ENCODE data around the gene SLC25A47.
"Not testable (repeated sequence)": the region's sequence is repeated elsewhere in the genome, so short reads cannot be mapped to it uniquely, and the experiment has no call there.

Gene SLC25A47

GRCh38 chr14:100294963-100295330 lies 28.2 kb upstream of the SLC25A47 start:
- Histone ChIP-seq H3K27me3 (no peaks in the 10 kb centered on the region), H3K36me3 (peaks cover 21% of the 10 kb centered on the region), H3K4me1 (ENCODE audit: control insufficient read depth in 1 of 2, insufficient read depth in 1 of 2, low read depth in 1 of 2, low read length in 1 of 2) (peaks cover 22 to 25% of the 10 kb centered on the region in 2 experiments), H3K4me3 (ENCODE audit: low read depth in 1 of 2, low read length in 1 of 2) (no peak overlapping the region), H3K27ac (no peak overlapping the region), H3K9me3 (no peaks in the 10 kb centered on the region)
- no peak for TF ChIP-seq CTCF (IDR thresholded peaks at IDR 0.05)

- H3K27ac ChIP-seq: peak overlapping the region; percentile 83
- no peaks in the 10 kb centered on the region for H3K27me3 ChIP-seq
- no peaks in the 10 kb centered on the region for H3K9me3 ChIP-seq
- H3K4me1 ChIP-seq (ENCODE audit: control insufficient read depth in 1 of 2, insufficient read depth in 1 of 2, low read depth in 1 of 2, low read length in 1 of 2): peaks cover 22 to 25% of the 10 kb centered on the region in 2 experiments
- H3K4me3 ChIP-seq (ENCODE audit: low read depth in 1 of 2, low read length in 1 of 2): no peak overlapping the region
- TF ChIP-seq CTCF (IDR thresholded peaks at IDR 0.05): no peak
- H3K36me3 ChIP-seq: peaks cover 21% of the 10 kb centered on the region
Observed at GRCh38 chr14:100295376-100296105, 27.6 kb upstream of the SLC25A47 start.

- Histone ChIP-seq H3K27ac (peak overlapping the region; percentile 83), H3K9me3 (no peaks in the 10 kb centered on the region), H3K36me3 (peaks cover 17% of the 10 kb centered on the region)
Observed at GRCh38 chr14:100296106-100296651, 27.0 kb upstream of the SLC25A47 start.

GRCh38 chr14:100296729-100297128 lies 26.4 kb upstream of the SLC25A47 start:
- not testable (repeated sequence) for H3K9me3 ChIP-seq, H3K27me3 ChIP-seq
- peaks cover 11% of the 10 kb centered on the region for H3K36me3 ChIP-seq
- peak overlapping the region; percentile 83 for H3K27ac ChIP-seq
- H3K4me3 ChIP-seq (ENCODE audit: low read depth in 1 of 2, low read length in 1 of 2): peak overlapping the region in 1 of 2 experiments; percentile 43
- H3K4me1 ChIP-seq (ENCODE audit: control insufficient read depth in 1 of 2, insufficient read depth in 1 of 2, low read depth in 1 of 2, low read length in 1 of 2): peaks cover 22 to 25% of the 10 kb centered on the region in 2 experiments

More at GRCh38 chr14:100296106-100296651, 27.0 kb upstream of the SLC25A47 start:
- Histone ChIP-seq H3K27me3 (no peaks in the 10 kb centered on the region), H3K4me1 (ENCODE audit: control insufficient read depth in 1 of 2, insufficient read depth in 1 of 2, low read depth in 1 of 2, low read length in 1 of 2) (peaks cover 22 to 25% of the 10 kb centered on the region in 2 experiments), H3K4me3 (ENCODE audit: low read depth in 1 of 2, low read length in 1 of 2) (peak overlapping the region in 1 of 2 experiments; percentile 43)
- no peak for TF ChIP-seq CTCF (IDR thresholded peaks at IDR 0.05)

- peak overlapping the region; percentile 83 for H3K27ac ChIP-seq
- H3K36me3 ChIP-seq: peaks cover 2% of the 10 kb centered on the region
- no peaks in the 10 kb centered on the region for H3K27me3 ChIP-seq
- no peak for TF ChIP-seq CTCF (IDR thresholded peaks at IDR 0.05)
- H3K4me1 ChIP-seq (ENCODE audit: control insufficient read depth in 1 of 2, insufficient read depth in 1 of 2, low read depth in 1 of 2, low read length in 1 of 2): peaks cover 22 to 25% of the 10 kb centered on the region in 2 experiments
- no peaks in the 10 kb centered on the region for H3K9me3 ChIP-seq
- peak overlapping the region in 1 of 2 experiments; percentile 43 for H3K4me3 ChIP-seq (ENCODE audit: low read depth in 1 of 2, low read length in 1 of 2)
Observed at GRCh38 chr14:100297320-100298300, 25.5 kb upstream of the SLC25A47 start.
